Endothelial cell of umbilical vein (primary cell): ENCODE measurements around the gene BRD2. TPM values are rescaled to one million over a fixed set of nuclear protein-coding genes. Genes with fewer than 3 reads are reported as not detected.

Experiments used
- BruUV-seq: library from RNA; stranded (reverse); fragments of 400-500 nt; replicated peaks from 2 replicates; lab custom pipeline; 2021; lab: Mats Ljungman, UMichigan
- CTCF ChIA-PET: fragments of 300-600, 350-600 bp; sonication (Branson Sonifier 250); formaldehyde crosslinking; loops from one replicate; lab custom pipeline; 2021; ENCODE audit warnings: antibody characterized with exemption, inconsistent platforms; lab: Charles Lee
- POLR2A ChIA-PET: fragments of 300-600, 350-600 bp; sonication (Branson Sonifier 250); formaldehyde crosslinking; loops from one replicate; lab custom pipeline; 2021; ENCODE audit warnings: antibody characterized with exemption, inconsistent platforms; lab: Charles Lee
- DNase-seq: peaks from one replicate; pipeline ENCODE4 v3.0.0-alpha.2; 2011; ENCODE audit warnings: low read depth, low spot score
- FAIRE-seq: peaks from 2 replicates; lab custom pipeline; 2011; peaks lifted over from hg19 to GRCh38; lab: Jason Lieb, UNC
- H2AFZ ChIP-seq: 2 replicates; pipeline ENCODE4 v1.6.0; 2012; ENCODE audit warnings: low read depth, low read length, control low read depth, inconsistent platforms
- H3K27ac ChIP-seq: 2 replicates; pipeline ENCODE4 v1.5.1; 2011; ENCODE audit warnings: low read depth, mild to moderate bottlenecking, control low read depth, low read length, moderate library complexity; ENCODE audit not compliant: insufficient read depth
- H3K27me3 ChIP-seq, 2 experiments: 2 replicates each; pipeline versions ENCODE4 v1.6.0 to v1.6.1; 2011; ENCODE audit warnings: low read length in 2 of 2, mixed read lengths in 1 of 2; ENCODE audit not compliant: control insufficient read depth in 2 of 2, insufficient read depth in 2 of 2
- H3K36me3 ChIP-seq, 2 experiments: 2 replicates in 1 of 2; 3 replicates in 1 of 2; pipeline ENCODE4 v1.5.1; 2011; ENCODE audit warnings: low read length in 2 of 2, mild to moderate bottlenecking in 1 of 2, moderate library complexity in 1 of 2; ENCODE audit not compliant: control insufficient read depth in 2 of 2, insufficient read depth in 2 of 2; ENCODE audit errors: extremely low read depth in 1 of 2
- H3K4me1 ChIP-seq: 3 replicates; pipeline ENCODE4 v1.5.1; 2011; ENCODE audit warnings: mild to moderate bottlenecking, low read length; ENCODE audit not compliant: control insufficient read depth, insufficient read depth; ENCODE audit errors: extremely low read depth
- H3K4me2 ChIP-seq: 2 replicates; pipeline ENCODE4 v1.6.1; 2011; ENCODE audit warnings: low read length, control low read depth, mixed read lengths; ENCODE audit not compliant: insufficient read depth
- H3K4me3 ChIP-seq, 3 experiments: fragments of 200-600 bp in 1 of 3; sonication (generic), shearing (Covaris generic) in 1 of 3; replicated peaks in 1 of 3; 2 replicates each; pipeline ENCODE4 v1.5.1; 2011 to 2016; ENCODE audit warnings: control low read depth in 3 of 3, low read length in 3 of 3, mild to moderate bottlenecking in 2 of 3, inconsistent platforms in 1 of 3, low read depth in 1 of 3, moderate library complexity in 1 of 3; ENCODE audit not compliant: insufficient read depth in 1 of 3
- H3K79me2 ChIP-seq: 2 replicates; pipeline ENCODE4 v1.6.0; 2012; ENCODE audit warnings: low read length, inconsistent platforms; ENCODE audit not compliant: control insufficient read depth, insufficient read depth
- H3K9ac ChIP-seq: replicated peaks from 2 replicates; pipeline ENCODE3; 2011; ENCODE audit warnings: low read length, control low read depth; ENCODE audit not compliant: insufficient read depth; ENCODE audit errors: extremely low read depth
- H3K9me1 ChIP-seq: replicated peaks from 3 replicates; pipeline ENCODE4 v1.6.0; 2011; ENCODE audit warnings: mild to moderate bottlenecking, low read length; ENCODE audit not compliant: control insufficient read depth, insufficient read depth; ENCODE audit errors: extremely low read depth
- H3K9me3 ChIP-seq: replicated peaks from 2 replicates; pipeline ENCODE4 v1.5.1; 2012; ENCODE audit warnings: low read length, inconsistent platforms; ENCODE audit not compliant: control insufficient read depth, insufficient read depth
- H4K20me1 ChIP-seq: replicated peaks from 2 replicates; pipeline ENCODE3; 2011; ENCODE audit warnings: mild to moderate bottlenecking, low read length; ENCODE audit not compliant: control insufficient read depth, insufficient read depth; ENCODE audit errors: extremely low read depth
- CTCF ChIP-seq, 2 donors: IDR thresholded peaks; 1 replicate in 1 of 2; 2 replicates in 1 of 2; pipeline ENCODE4 v1.5.1; 2011; ENCODE audit warnings: low read length in 2 of 2, mild to moderate bottlenecking in 2 of 2, moderate library complexity in 2 of 2, control low read depth in 1 of 2, inconsistent platforms in 1 of 2, low read depth in 1 of 2; ENCODE audit not compliant: insufficient read depth in 1 of 2; ENCODE audit errors: extremely low read depth in 1 of 2
- EZH2 ChIP-seq: IDR thresholded peaks from 2 replicates; pipeline ENCODE4 v1.6.1; 2012; ENCODE audit warnings: borderline replicate concordance, low read depth, mild to moderate bottlenecking, moderate library complexity, low read length, inconsistent platforms; ENCODE audit not compliant: severe bottlenecking
- FOS ChIP-seq: IDR thresholded peaks from 2 replicates; pipeline ENCODE4 v1.6.1; 2011; ENCODE audit warnings: mild to moderate bottlenecking, low read length, moderate library complexity, borderline replicate concordance; ENCODE audit not compliant: insufficient read depth
- GATA2 ChIP-seq: IDR thresholded peaks from 2 replicates; pipeline ENCODE4 v1.7.0; 2011; ENCODE audit warnings: low read depth, mild to moderate bottlenecking, moderate library complexity, mixed read lengths, low read length; ENCODE audit not compliant: insufficient read length, insufficient read depth
- JUN ChIP-seq: IDR thresholded peaks from 2 replicates; pipeline ENCODE4 v1.6.1; 2011; ENCODE audit warnings: borderline replicate concordance, low read depth; ENCODE audit not compliant: insufficient read length, insufficient read depth
- MYC ChIP-seq: IDR thresholded peaks from one replicate; pipeline ENCODE4 v1.6.1; 2011; ENCODE audit warnings: mild to moderate bottlenecking, low read depth, low read length
- POLR2A ChIP-seq: IDR thresholded peaks from 2 replicates; pipeline ENCODE4 v1.6.1; 2012; ENCODE audit warnings: low read depth, mild to moderate bottlenecking, control low read depth, low read length
- POLR2AphosphoS5 ChIP-seq: IDR thresholded peaks from 2 replicates; pipeline ENCODE4 v1.6.1; 2012; ENCODE audit warnings: low read depth, mild to moderate bottlenecking, control low read depth, low read length, moderate library complexity; ENCODE audit not compliant: insufficient read depth
- dilution Hi-C: fragments of 300-500 bp; cut with MboI; formaldehyde crosslinking; loops from one replicate; pipeline ENCODE4 v1.15.0; 2019; ENCODE audit warnings: low sequenced_read_pairs; ENCODE audit not compliant: extremely low pct_ligation_motif_present
- intact Hi-C: fragments of 100-400 bp; cut with micrococcal nuclease; formaldehyde crosslinking; loops from one replicate; pipeline ENCODE4 v1.10.0; 2022
- polyA plus RNA-seq, 4 experiments: library from polyadenylated mRNA; depleted of rRNA in 3 of 4; stranded (reverse) in 3 of 4; unstranded in 1 of 4; fragments of >200 nt; gene quantifications; 2 replicates each; pipeline versions ENCODE4 v1.2.1 to v1.2.3, GENCODE V29; 2011 to 2012; ENCODE audit warnings: missing spikeins in 1 of 4
- total RNA-seq: library from RNA; stranded (reverse); gene quantifications from 2 replicates; pipeline ENCODE4 v1.2.3, GENCODE V29; 2021
- TF ChIP-seq, protein P1 (sequence below): IDR thresholded peaks from 2 replicates; pipeline ENCODE4 v1.6.1; 2011; ENCODE audit not compliant: insufficient read depth, insufficient read length

The BRD2 gene
- total and polyA plus RNA-seq, 2 donors (not counting 3 experiments of a cell fraction or from before 2014, with no cell fraction given), result 131 to 197 TPM

DNA sequence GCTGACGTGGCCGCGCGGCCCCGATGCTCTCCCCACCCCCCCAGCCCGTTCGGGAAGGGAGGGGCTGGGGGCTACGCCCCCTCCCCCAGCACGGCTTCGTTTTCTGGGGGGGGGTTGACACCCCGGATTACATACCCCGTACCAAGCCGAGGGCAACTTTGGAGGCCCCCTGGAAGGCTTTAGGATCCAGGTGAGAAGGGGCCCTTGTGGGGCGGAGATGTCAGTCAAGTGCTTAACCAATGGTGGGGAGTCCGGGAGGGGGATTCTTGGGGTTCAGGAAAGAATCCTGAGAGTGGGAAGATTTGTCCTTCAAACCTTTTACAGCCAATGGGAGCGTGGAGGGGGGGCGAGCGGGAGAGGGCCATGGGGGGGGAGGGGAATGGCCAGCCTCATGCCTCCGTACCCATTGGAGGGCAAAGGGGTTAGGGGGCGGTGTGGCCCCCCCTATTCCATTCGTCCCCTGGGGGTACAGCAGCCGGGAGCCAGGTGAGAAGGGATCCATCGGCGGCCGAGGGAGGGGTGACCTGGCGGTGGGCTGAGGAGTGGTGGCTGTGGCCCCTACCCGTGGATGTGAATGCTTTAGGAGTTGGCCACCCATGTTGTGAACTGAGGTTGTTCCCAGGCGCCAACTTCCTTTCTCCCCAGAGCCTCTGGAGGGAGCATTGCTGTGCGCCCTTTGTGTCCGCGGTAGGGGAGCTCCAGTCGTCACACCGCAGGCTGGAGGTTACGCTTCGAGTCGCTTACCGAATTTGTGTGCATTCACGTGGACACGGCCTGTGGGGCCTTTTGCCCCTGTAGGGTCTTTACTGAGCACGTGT, 682 bp downstream of the BRD2 start:
- ChIA-PET CTCF (interaction anchor here (1.2 to 13.7 kb wide), 4 partner anchors 15 to 279 kb away, joined by 5 to 187 read pairs (median 116); partner anchors contain the start of gene HLA-DMA), POLR2A (interaction anchor here (0.6 to 3.8 kb wide), 7 partner anchors 15 to 286 kb away, joined by 3 to 58 read pairs (median 4); partner anchors contain the start of gene HLA-DMA)
- Histone ChIP-seq H3K36me3 (peaks cover 4% of the 10 kb centered on the region in 2 experiments), H3K4me3 (peak overlapping the region; percentile 47 to 76 (median 55)), H3K79me2 (peaks cover 28% of the 10 kb centered on the region), H3K4me2 (peak overlapping the region; percentile 52), H3K9me1 (no peaks in the 10 kb centered on the region), H3K9me3 (no peaks in the 10 kb centered on the region), H3K27me3 (no peaks in the 10 kb centered on the region), H3K4me1 (peaks cover 23% of the 10 kb centered on the region), H4K20me1 (no peaks in the 10 kb centered on the region), H3K27ac (peak overlapping the region; percentile 81), H2AFZ (no peak overlapping the region), H3K9ac (peak overlapping the region; percentile 88)
- FAIRE-seq, result no peak
- DNase-seq, result peak; percentile 71
- no TSS peak for BruUV-seq
- dilution Hi-C loops, result no loop called here
- no peak for TF ChIP-seq GATA2
- no peak for TF ChIP-seq EZH2
- TF ChIP-seq POLR2AphosphoS5, result no peak
- TF ChIP-seq POLR2A, result peak; percentile 63
- no peak for TF ChIP-seq JUN
- no peak for TF ChIP-seq FOS
- TF ChIP-seq MYC, result no peak
- peak in 1 of 2 donors; percentile 15 for TF ChIP-seq CTCF (IDR thresholded peaks at IDR 0.05; ENCODE audit: extremely low read depth in 1 of 2, insufficient read depth in 1 of 2, low read depth in 1 of 2, low read length in 2 of 2)
- TF ChIP-seq, protein P1, sequence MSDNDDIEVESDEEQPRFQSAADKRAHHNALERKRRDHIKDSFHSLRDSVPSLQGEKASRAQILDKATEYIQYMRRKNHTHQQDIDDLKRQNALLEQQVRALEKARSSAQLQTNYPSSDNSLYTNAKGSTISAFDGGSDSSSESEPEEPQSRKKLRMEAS, result peak; percentile 43
- intact Hi-C loops, result loop anchor here (1.0 kb wide), 1 partner anchor 774 kb away; no protein-coding TSS in a partner anchor
